ENCODE measurements around the gene SYNE4. TPM values are rescaled to one million over a fixed set of nuclear protein-coding genes. Genes with fewer than 3 reads are reported as not detected.

The SYNE4 gene
- total and polyA plus RNA-seq, 2 of the 13 experiments (the other 11 are each of a cell fraction or from before 2014, with no cell fraction given): 13.7 to 23.0 TPM

- TF ChIP-seq TGIF2 (CRISPR knock-in tag; IDR thresholded peaks at IDR 0.05) (0 out of 2 replicates have a peak, but pooled peaks have one; percentile 29), ZNF550 (CRISPR knock-in tag; IDR thresholded peaks at IDR 0.05; ENCODE audit: borderline replicate concordance) (0 out of 2 replicates have a peak, but pooled peaks have one; percentile 76), ZBTB7B (CRISPR knock-in tag; IDR thresholded peaks at IDR 0.05) (no peak), ZNF496 (CRISPR knock-in tag; IDR thresholded peaks at IDR 0.05; ENCODE audit: insufficient replicate concordance) (no peak), TSC22D2 (CRISPR knock-in tag; IDR thresholded peaks at IDR 0.05; ENCODE audit: borderline replicate concordance) (peak; percentile 72; the same call in 1 of the 2 replicates), ZNF589 (CRISPR knock-in tag; conservative IDR thresholded peaks at IDR 0.05) (no peak), HBP1 (CRISPR knock-in tag; IDR thresholded peaks at IDR 0.05; ENCODE audit: low read depth) (no peak), MTA3 (CRISPR knock-in tag; IDR thresholded peaks at IDR 0.05) (no peak), GLMP (CRISPR knock-in tag; IDR thresholded peaks at IDR 0.05; ENCODE audit: borderline replicate concordance) (no peak), ZNF740 (CRISPR knock-in tag; IDR thresholded peaks at IDR 0.05) (no peak), ZNF883 (CRISPR knock-in tag; IDR thresholded peaks at IDR 0.05; ENCODE audit: not compliant biosample characterization) (peak; percentile 58), KLF9 (CRISPR knock-in tag; IDR thresholded peaks at IDR 0.05; ENCODE audit: low read depth) (no peak), ZBTB26 (CRISPR knock-in tag; IDR thresholded peaks at IDR 0.05; ENCODE audit: borderline replicate concordance) (no peak), SIX4 (CRISPR knock-in tag; IDR thresholded peaks at IDR 0.05) (peak; percentile 83), HOXA3 (CRISPR knock-in tag; IDR thresholded peaks at IDR 0.05) (no peak; the same call in 1 of the 2 replicates), TBP (CRISPR knock-in tag; IDR thresholded peaks at IDR 0.05) (no peak), ATRX (CRISPR knock-in tag; IDR thresholded peaks at IDR 0.05; ENCODE audit: borderline replicate concordance) (no peak), ZNF747 (CRISPR knock-in tag; IDR thresholded peaks at IDR 0.05; ENCODE audit: borderline replicate concordance) (no peak), MAFG (CRISPR knock-in tag; IDR thresholded peaks at IDR 0.05) (no peak), ZBTB2 (CRISPR knock-in tag; IDR thresholded peaks at IDR 0.05; ENCODE audit: low read depth) (no peak), PAF1 (CRISPR knock-in tag; IDR thresholded peaks at IDR 0.05) (no peak), MED1 (CRISPR knock-in tag; IDR thresholded peaks at IDR 0.05) (peak; percentile 48; the same call in 1 of the 2 replicates), RFX5 (IDR thresholded peaks at IDR 0.05; ENCODE audit: low read depth, low read length) (no peak), ISX (CRISPR knock-in tag; conservative IDR thresholded peaks at IDR 0.05) (no peak), ZFYVE20 (CRISPR knock-in tag; IDR thresholded peaks at IDR 0.05; ENCODE audit: borderline replicate concordance, low read depth) (no peak), ZNF788 (CRISPR knock-in tag; IDR thresholded peaks at IDR 0.05; ENCODE audit: borderline replicate concordance) (peak; percentile 70; the same call in 1 of the 2 replicates)
These were observed at the start of gene SYNE4 (continued) for GRCh38 chr19:36008336-36008978.

Measured in HepG2 (cell line).